Effector memory CD8-positive, alpha-beta T cell (primary cell): ENCODE data around the gene DLG2.

Experiments used
- ATAC-seq: fragments of 150-1000 bp; cut with Tn5 transposase; replicated peaks from 2 replicates; pipeline ENCODE4 v1.10.0; 2021; ENCODE audit warnings: mild to moderate bottlenecking, moderate library complexity
- DNase-seq, 3 experiments: peaks; one replicate each; pipeline ENCODE4 v3.0.0; 2021
- H3K27ac Mint-ChIP-seq, 2 donors: one replicate each; pipeline ENCODE4 v1.8.0; 2022; ENCODE audit warnings: mild to moderate bottlenecking in 2 of 2, mixed read lengths in 2 of 2, moderate library complexity in 2 of 2
- H3K27me3 Mint-ChIP-seq, 2 donors: one replicate each; pipeline ENCODE4 v1.8.0; 2022; ENCODE audit warnings: mixed read lengths in 2 of 2
- H3K36me3 Mint-ChIP-seq: one replicate; pipeline ENCODE4 v1.8.0; 2022; ENCODE audit warnings: mild to moderate bottlenecking, moderate library complexity, mixed read lengths; ENCODE audit not compliant: insufficient read depth
- H3K4me1 Mint-ChIP-seq, 2 donors: one replicate each; pipeline ENCODE4 v1.8.0; 2022; ENCODE audit warnings: low read depth in 2 of 2, mixed read lengths in 2 of 2
- H3K4me3 Mint-ChIP-seq, 2 donors: one replicate each; pipeline ENCODE4 v1.8.0; 2022; ENCODE audit warnings: mild to moderate bottlenecking in 2 of 2, mixed read lengths in 2 of 2, moderate library complexity in 2 of 2
- H3K9me3 Mint-ChIP-seq, 2 donors: one replicate each; pipeline ENCODE4 v1.8.0; 2022; ENCODE audit warnings: mixed read lengths in 2 of 2

Gene DLG2

GRCh38 chr11:85099522-85099921 lies 527.6 kb downstream of the DLG2 start:
- H3K9me3 Mint-ChIP-seq = peaks cover 23 to 25% of the 10 kb centered on the region in 2 donors
- no peaks in the 10 kb centered on the region for H3K4me1 Mint-ChIP-seq
- ATAC-seq (no peak), DNase-seq (no peak)
- H3K27ac Mint-ChIP-seq = no peak overlapping the region
- no peak overlapping the region for H3K4me3 Mint-ChIP-seq
- no peaks in the 10 kb centered on the region for H3K27me3 Mint-ChIP-seq
- peaks cover under 1% of the 10 kb centered on the region for H3K36me3 Mint-ChIP-seq

DNA sequence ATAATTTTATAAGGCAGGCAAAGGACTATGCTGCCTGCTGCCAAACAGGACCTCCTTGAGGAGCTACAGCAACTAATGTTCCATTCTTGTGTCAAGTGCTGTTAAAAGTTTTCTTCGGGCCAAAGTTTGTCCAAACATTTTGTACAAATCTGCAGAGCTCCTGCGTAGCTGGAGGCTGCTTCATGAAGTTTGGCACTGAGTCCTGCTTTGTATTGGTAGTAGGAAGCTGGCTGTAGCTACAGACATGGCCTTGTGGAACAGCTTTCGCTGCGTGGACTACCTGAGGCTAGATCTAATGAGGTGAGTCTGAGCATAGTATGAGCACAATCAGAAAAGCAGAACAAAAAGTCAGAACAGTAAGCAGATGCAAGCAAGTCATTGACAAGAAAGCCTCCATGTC lies 528.1 kb downstream of the DLG2 start:
- Mint-ChIP-seq H3K27me3 (no peaks in the 10 kb centered on the region), H3K9me3 (peaks cover 20% of the 10 kb centered on the region in 2 donors)
- DNase-seq = no peak

GRCh38 chr11:85096939-85097338 lies 530.2 kb downstream of the DLG2 start:
- DNase-seq (no peak), ATAC-seq (no peak)
- H3K36me3 Mint-ChIP-seq = no peaks in the 10 kb centered on the region
- no peak overlapping the region for H3K4me3 Mint-ChIP-seq
- H3K4me1 Mint-ChIP-seq = no peaks in the 10 kb centered on the region
- no peak overlapping the region for H3K27ac Mint-ChIP-seq
- peaks cover 20 to 25% of the 10 kb centered on the region in 2 donors for H3K9me3 Mint-ChIP-seq
- H3K27me3 Mint-ChIP-seq = no peaks in the 10 kb centered on the region

More for the DNA sequence above, 528.1 kb downstream of the DLG2 start:
- no peaks in the 10 kb centered on the region for H3K36me3 Mint-ChIP-seq
- no peak overlapping the region for H3K27ac Mint-ChIP-seq
- no peaks in the 10 kb centered on the region for H3K4me1 Mint-ChIP-seq
- no peak overlapping the region for H3K4me3 Mint-ChIP-seq
- no peak for ATAC-seq

DNA sequence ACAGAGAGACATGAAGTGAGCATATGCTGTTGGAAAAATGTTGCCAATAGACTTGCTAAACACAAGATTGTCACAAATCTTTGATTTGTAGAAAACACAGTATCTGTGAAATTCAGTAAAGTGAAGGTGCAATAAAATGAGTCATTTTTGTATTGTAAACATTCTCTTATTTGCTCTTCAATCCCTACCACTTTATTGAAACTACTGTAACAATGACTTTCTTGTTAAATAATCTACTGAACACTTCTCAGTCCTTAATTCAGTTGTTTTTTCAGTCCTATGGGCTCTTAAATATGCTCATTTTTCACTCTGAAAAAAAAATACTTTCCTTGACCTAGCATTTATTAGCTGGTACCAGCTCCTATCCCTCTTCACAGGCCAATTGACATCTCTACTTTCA lies 531.9 kb downstream of the DLG2 start:
- H3K4me3 Mint-ChIP-seq = no peak overlapping the region
- peaks cover 24 to 25% of the 10 kb centered on the region in 2 donors for H3K9me3 Mint-ChIP-seq
- ATAC-seq (no peak), DNase-seq (no peak)
- H3K27me3 Mint-ChIP-seq = no peaks in the 10 kb centered on the region
- no peaks in the 10 kb centered on the region for H3K4me1 Mint-ChIP-seq
- no peak overlapping the region for H3K27ac Mint-ChIP-seq
- H3K36me3 Mint-ChIP-seq = no peaks in the 10 kb centered on the region

DNA sequence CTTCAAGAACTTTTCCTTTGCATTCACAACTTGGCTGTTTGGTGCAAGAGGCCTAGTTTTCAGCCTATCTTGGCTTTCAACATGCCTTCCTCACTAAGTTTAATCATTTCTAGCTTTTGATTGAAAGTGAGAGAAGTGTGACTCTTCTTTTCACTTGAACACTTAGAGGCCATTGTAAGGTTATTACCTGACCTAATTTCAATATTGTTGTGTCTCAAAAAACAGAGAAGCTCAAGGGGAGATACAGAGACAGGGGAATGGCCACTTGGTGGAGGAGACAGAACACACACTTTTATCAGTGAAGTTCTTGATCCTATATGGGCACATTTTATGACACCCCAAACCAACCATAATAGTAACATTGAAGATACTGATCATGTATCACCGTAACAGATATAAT lies 532.3 kb downstream of the DLG2 start:
- no peaks in the 10 kb centered on the region for H3K4me1 Mint-ChIP-seq
- H3K36me3 Mint-ChIP-seq = no peaks in the 10 kb centered on the region
- ATAC-seq = no peak
- no peak overlapping the region for H3K4me3 Mint-ChIP-seq
- peaks cover 25% of the 10 kb centered on the region in 2 donors for H3K9me3 Mint-ChIP-seq
- DNase-seq = no peak
- H3K27me3 Mint-ChIP-seq = no peaks in the 10 kb centered on the region
- H3K27ac Mint-ChIP-seq = no peak overlapping the region

DNA sequence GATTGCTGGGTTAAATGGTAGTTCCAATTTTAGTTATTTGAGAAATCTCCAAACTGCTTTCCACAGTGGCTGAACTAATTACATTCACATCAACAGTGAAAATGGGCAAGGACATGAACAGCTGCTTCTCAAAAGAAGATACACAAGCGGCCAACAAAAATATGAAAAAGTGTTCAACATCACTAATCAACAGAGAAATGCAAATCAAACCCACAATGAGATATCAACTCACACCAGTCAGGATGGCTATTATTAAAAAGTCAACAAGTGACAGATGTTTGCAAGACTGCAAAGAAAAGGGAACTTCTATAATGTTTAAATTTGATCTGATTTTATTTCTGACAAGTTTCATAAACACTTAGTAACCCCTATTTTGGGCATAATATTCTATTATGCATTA lies 537.5 kb downstream of the DLG2 start:
- H3K27me3 Mint-ChIP-seq = no peaks in the 10 kb centered on the region
- H3K4me3 Mint-ChIP-seq = no peak overlapping the region
- no peaks in the 10 kb centered on the region for H3K4me1 Mint-ChIP-seq
- DNase-seq = no peak
- no peak overlapping the region for H3K27ac Mint-ChIP-seq
- H3K36me3 Mint-ChIP-seq = no peaks in the 10 kb centered on the region
- peaks cover 8 to 12% of the 10 kb centered on the region in 2 donors for H3K9me3 Mint-ChIP-seq
- no peak for ATAC-seq

DNA sequence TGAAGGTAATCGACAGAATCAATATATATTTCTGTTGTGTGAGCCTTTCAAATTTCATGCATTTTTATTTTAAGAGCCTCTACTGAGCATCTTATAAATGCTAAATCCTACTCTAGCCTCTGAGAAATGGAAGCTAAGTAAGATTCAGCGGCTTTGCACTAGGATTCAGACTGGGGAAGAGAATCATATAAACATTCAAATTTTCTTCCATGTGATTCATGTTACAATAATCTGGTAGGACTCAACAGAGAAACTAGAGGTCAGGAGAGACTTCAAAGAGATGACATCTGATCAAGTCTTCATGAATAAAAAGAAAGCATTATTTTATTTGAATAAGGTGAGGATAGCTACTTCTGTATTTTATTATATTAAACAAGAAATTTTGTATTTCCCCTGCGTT lies 538.9 kb downstream of the DLG2 start:
- no peak overlapping the region for H3K27ac Mint-ChIP-seq
- no peaks in the 10 kb centered on the region for H3K27me3 Mint-ChIP-seq
- H3K4me1 Mint-ChIP-seq = no peaks in the 10 kb centered on the region
- no peak for ATAC-seq
- no peak overlapping the region for H3K4me3 Mint-ChIP-seq
- peaks cover 15 to 17% of the 10 kb centered on the region in 2 donors for H3K9me3 Mint-ChIP-seq
- no peaks in the 10 kb centered on the region for H3K36me3 Mint-ChIP-seq
- no peak for DNase-seq

GRCh38 chr11:85086504-85087284 lies 540.5 kb downstream of the DLG2 start:
- Mint-ChIP-seq H3K36me3 (no peaks in the 10 kb centered on the region), H3K4me3 (no peak overlapping the region), H3K9me3 (peaks cover 14 to 16% of the 10 kb centered on the region in 2 donors), H3K27me3 (no peaks in the 10 kb centered on the region), H3K27ac (no peak overlapping the region), H3K4me1 (no peaks in the 10 kb centered on the region)
- DNase-seq (no peak), ATAC-seq (no peak)

DNA sequence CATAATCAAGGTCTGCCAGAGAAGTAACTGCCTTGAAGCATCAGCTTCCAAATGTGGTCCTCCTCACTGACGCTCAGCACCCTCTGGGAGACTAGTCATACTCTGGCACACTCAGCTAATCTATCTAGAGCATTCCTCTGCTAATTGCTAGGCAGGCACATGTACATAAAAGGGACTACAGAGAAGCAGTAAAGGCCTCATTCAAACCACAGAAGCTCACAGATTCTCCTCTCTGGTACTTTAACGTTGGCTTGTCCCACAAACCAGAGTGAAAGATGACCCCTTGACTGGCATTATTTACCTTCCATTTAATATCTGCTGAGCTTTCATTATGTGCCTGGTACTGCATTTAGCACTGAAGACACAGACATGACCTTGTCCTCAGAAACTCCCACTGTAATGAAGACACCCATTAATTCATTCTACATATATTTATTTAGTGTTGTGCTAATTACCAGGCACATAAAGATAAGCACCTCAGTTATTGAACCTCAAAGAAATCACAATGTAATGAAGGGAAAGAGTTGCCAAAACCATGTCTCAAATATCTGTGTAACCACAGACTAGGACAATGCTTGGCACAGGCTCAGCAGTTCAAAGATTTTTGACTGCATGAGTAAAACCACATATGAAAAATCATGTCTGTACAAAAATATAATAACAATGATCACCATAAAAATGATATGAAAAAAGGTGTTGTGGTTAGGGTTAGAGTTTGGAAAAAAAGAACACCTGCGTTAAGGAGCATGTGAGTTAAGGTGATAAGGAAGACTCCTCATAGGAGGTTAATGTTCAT lies 550.4 kb downstream of the DLG2 start:
- Mint-ChIP-seq H3K27ac (no peak overlapping the region), H3K4me3 (no peak overlapping the region)
- no peak for DNase-seq

DNA sequence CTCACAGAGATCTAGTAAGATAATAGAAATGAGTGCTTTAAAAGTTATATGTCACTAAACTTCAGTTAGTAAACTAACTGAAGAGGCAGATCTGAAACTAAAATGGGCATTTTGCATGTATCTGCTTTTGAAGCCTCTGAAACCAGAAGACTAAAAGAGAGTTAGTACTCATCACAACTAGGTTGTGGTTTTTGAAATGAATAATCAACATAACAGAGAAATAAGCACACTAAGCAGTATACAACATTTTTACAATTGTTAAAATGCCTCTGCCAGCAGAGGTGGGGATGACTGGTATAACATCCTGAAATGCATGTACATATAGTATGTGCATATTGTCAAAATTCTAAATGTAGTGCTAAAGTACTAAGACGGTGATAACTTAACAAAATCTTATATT lies 564.5 kb downstream of the DLG2 start:
- DNase-seq = no peak
- H3K4me3 Mint-ChIP-seq = no peak overlapping the region
- H3K9me3 Mint-ChIP-seq = peaks cover 9 to 15% of the 10 kb centered on the region in 2 donors
- H3K27ac Mint-ChIP-seq = no peak overlapping the region
- ATAC-seq = no peak
- no peaks in the 10 kb centered on the region for H3K27me3 Mint-ChIP-seq
- peaks cover 4% of the 10 kb centered on the region for H3K36me3 Mint-ChIP-seq
- no peaks in the 10 kb centered on the region for H3K4me1 Mint-ChIP-seq

More for the DNA sequence above, 550.4 kb downstream of the DLG2 start:
- H3K36me3 Mint-ChIP-seq = no peaks in the 10 kb centered on the region
- H3K27me3 Mint-ChIP-seq = no peaks in the 10 kb centered on the region
- peaks cover 6 to 15% of the 10 kb centered on the region in 2 donors for H3K9me3 Mint-ChIP-seq
- no peak for ATAC-seq
- no peaks in the 10 kb centered on the region for H3K4me1 Mint-ChIP-seq

DNA sequence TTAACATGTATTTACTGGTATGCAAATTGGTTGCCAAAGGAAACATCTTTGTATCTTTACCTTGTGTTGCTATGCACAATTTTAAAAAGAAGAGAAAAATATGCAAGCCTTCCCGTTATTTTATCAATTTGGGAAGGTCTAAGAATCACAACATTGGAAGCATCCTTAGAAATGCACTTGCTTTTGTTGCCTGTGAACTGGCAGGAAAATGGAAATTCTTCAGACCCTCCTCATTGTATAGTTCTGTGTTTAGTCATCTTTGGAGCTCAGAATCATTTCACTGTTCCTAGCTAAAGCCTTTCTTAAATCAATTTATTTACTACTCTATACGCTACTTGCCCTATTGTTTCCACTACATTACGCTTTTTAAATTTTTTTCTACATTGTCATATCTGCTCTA lies 574.5 kb downstream of the DLG2 start:
- no peak for DNase-seq
- no peaks in the 10 kb centered on the region for H3K27me3 Mint-ChIP-seq
- no peaks in the 10 kb centered on the region for H3K4me1 Mint-ChIP-seq
- ATAC-seq = no peak
- H3K27ac Mint-ChIP-seq = no peak overlapping the region
- H3K9me3 Mint-ChIP-seq = peaks cover 6 to 19% of the 10 kb centered on the region in 2 donors
- H3K36me3 Mint-ChIP-seq = no peaks in the 10 kb centered on the region
- H3K4me3 Mint-ChIP-seq = no peak overlapping the region

DNA sequence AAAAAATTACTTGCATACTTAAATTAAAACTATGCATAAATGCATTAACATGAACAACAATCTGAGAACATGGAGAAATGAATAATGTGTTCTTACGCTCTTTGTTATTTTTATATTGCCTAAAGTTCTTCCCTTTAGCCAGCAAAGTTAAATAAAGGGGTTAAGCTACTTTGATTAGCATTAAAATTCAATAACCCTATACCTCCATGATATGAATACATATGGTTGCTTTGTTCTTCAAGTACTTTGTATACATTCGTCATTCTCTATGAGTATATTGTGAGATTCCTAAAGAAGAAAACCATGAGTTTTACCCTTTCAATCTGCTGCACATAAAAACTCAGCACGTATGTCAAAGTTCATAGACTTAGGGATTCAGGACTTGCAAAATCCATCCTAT lies 578.3 kb downstream of the DLG2 start:
- Mint-ChIP-seq H3K4me1 (no peaks in the 10 kb centered on the region), H3K4me3 (no peak overlapping the region), H3K27me3 (no peaks in the 10 kb centered on the region), H3K36me3 (no peaks in the 10 kb centered on the region), H3K27ac (no peak overlapping the region), H3K9me3 (peaks cover 6% of the 10 kb centered on the region in 2 donors)
- DNase-seq (no peak), ATAC-seq (no peak)

DNA sequence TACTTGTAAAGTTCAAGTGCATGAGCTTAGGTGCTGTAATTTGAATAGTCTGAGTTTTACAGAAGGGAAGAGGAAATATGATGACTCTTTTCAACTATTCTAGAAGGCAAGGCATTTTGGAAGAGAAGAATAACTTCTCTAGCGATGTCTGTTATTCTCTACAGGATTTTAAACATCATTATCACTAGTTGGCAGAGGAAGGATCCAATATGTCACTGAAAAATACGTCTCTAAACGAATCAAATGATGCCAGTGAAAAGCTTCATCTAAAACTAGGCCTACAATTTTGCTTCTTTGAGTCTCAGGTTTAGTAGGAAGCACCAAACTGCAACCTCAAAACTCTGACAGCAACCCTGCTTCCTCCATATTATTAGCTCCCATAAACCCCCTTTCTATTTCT lies 581.4 kb downstream of the DLG2 start:
- Mint-ChIP-seq H3K4me3 (no peak overlapping the region), H3K36me3 (no peaks in the 10 kb centered on the region), H3K9me3 (peaks cover 7 to 10% of the 10 kb centered on the region in 2 donors), H3K4me1 (no peaks in the 10 kb centered on the region), H3K27ac (no peak overlapping the region), H3K27me3 (no peaks in the 10 kb centered on the region)
- DNase-seq = no peak
- no peak for ATAC-seq

- H3K4me3 Mint-ChIP-seq = no peak overlapping the region
- H3K4me1 Mint-ChIP-seq = no peaks in the 10 kb centered on the region
- H3K27me3 Mint-ChIP-seq = no peaks in the 10 kb centered on the region
- no peaks in the 10 kb centered on the region for H3K36me3 Mint-ChIP-seq
- H3K27ac Mint-ChIP-seq = no peak overlapping the region
- ATAC-seq (no peak), DNase-seq (no peak)
- H3K9me3 Mint-ChIP-seq = peaks cover 7 to 10% of the 10 kb centered on the region in 2 donors
Measured at GRCh38 chr11:85044911-85045310, 582.2 kb downstream of the DLG2 start.
